ENCODE results near the gene FAM20C.

DNA sequence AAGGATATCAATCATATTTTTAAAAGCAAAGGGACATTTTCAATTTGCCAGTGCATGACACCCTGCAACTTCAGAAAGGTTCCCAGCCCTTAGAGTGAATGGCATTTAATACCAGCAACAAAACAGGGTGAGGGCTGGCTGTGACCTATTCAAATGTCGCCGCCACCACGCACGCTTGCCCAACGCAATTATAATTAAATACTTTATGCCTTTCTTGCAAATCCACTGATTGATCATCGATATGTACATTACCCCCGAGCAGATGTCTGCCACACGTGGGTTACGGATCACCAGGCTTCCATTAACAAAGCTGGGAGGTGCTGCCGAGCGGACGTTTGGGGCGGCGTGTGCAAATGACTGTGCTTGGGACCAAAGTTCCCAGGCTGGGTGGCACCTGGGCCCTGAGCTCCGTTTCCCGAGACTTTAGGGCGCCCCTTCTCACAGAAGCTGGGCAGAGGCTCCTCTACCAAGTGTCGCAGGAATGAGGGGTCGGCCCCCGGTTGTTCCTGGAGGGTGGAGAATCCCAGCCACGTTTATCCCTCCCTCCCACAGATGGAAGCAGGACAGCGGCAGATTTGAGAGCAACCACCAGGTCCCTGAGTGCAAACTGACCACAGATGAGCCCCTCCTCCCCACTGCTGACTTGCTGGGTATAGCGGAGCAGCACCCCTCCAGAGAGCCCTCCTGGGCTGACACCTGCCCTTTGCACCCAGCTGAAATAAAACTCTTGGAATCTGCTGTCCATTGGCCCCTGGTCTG lies 101.5 kb downstream of the FAM20C start:
- TF ChIP-seq, protein P1, sequence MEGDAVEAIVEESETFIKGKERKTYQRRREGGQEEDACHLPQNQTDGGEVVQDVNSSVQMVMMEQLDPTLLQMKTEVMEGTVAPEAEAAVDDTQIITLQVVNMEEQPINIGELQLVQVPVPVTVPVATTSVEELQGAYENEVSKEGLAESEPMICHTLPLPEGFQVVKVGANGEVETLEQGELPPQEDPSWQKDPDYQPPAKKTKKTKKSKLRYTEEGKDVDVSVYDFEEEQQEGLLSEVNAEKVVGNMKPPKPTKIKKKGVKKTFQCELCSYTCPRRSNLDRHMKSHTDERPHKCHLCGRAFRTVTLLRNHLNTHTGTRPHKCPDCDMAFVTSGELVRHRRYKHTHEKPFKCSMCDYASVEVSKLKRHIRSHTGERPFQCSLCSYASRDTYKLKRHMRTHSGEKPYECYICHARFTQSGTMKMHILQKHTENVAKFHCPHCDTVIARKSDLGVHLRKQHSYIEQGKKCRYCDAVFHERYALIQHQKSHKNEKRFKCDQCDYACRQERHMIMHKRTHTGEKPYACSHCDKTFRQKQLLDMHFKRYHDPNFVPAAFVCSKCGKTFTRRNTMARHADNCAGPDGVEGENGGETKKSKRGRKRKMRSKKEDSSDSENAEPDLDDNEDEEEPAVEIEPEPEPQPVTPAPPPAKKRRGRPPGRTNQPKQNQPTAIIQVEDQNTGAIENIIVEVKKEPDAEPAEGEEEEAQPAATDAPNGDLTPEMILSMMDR (IDR thresholded peaks at IDR 0.05; ENCODE audit: insufficient read depth, low read length): no peak
- TF ChIP-seq, protein P2, sequence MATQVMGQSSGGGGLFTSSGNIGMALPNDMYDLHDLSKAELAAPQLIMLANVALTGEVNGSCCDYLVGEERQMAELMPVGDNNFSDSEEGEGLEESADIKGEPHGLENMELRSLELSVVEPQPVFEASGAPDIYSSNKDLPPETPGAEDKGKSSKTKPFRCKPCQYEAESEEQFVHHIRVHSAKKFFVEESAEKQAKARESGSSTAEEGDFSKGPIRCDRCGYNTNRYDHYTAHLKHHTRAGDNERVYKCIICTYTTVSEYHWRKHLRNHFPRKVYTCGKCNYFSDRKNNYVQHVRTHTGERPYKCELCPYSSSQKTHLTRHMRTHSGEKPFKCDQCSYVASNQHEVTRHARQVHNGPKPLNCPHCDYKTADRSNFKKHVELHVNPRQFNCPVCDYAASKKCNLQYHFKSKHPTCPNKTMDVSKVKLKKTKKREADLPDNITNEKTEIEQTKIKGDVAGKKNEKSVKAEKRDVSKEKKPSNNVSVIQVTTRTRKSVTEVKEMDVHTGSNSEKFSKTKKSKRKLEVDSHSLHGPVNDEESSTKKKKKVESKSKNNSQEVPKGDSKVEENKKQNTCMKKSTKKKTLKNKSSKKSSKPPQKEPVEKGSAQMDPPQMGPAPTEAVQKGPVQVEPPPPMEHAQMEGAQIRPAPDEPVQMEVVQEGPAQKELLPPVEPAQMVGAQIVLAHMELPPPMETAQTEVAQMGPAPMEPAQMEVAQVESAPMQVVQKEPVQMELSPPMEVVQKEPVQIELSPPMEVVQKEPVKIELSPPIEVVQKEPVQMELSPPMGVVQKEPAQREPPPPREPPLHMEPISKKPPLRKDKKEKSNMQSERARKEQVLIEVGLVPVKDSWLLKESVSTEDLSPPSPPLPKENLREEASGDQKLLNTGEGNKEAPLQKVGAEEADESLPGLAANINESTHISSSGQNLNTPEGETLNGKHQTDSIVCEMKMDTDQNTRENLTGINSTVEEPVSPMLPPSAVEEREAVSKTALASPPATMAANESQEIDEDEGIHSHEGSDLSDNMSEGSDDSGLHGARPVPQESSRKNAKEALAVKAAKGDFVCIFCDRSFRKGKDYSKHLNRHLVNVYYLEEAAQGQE (IDR thresholded peaks at IDR 0.05; ENCODE audit: insufficient replicate concordance, low read depth): no peak

All from HL-60 (cell line).